Measurements from ENCODE around the gene FAM229A.
"Not testable (repeated sequence)": the region's sequence is repeated elsewhere in the genome, so short reads cannot be mapped to it uniquely, and the experiment has no call there.

Gene FAM229A

GRCh38 chr1:32361674-32362473, 411 bp downstream of the FAM229A start:
- Mint-ChIP-seq H3K27me3 (ENCODE audit: low read depth, poor library complexity) (peaks cover 32% of the 10 kb centered on the region), H3K4me3 (peak overlapping the region; percentile 64), H3K4me1 (peaks cover 24% of the 10 kb centered on the region), H3K36me3 (ENCODE audit: low read depth) (peaks cover 50% of the 10 kb centered on the region), H3K27ac (no peak overlapping the region), H3K9me3 (no peaks in the 10 kb centered on the region)
- peak; percentile 67 for DNase-seq
- peak; percentile 25 for TF ChIP-seq CTCF (IDR thresholded peaks at IDR 0.05)

GRCh38 chr1:32361308-32361673, 994 bp downstream of the FAM229A start:
- no peak for TF ChIP-seq CTCF (IDR thresholded peaks at IDR 0.05)
- Mint-ChIP-seq H3K36me3 (ENCODE audit: low read depth) (peaks cover 50% of the 10 kb centered on the region), H3K27ac (no peak overlapping the region), H3K9me3 (no peaks in the 10 kb centered on the region), H3K4me1 (peaks cover 24% of the 10 kb centered on the region), H3K4me3 (peak overlapping the region; percentile 76), H3K27me3 (ENCODE audit: low read depth, poor library complexity) (peaks cover 32% of the 10 kb centered on the region)
- DNase-seq = no peak

- H3K27ac Mint-ChIP-seq = no peak overlapping the region
- TF ChIP-seq CTCF (IDR thresholded peaks at IDR 0.05) = no peak
- H3K36me3 Mint-ChIP-seq (ENCODE audit: low read depth) = peaks cover 29% of the 10 kb centered on the region
- no peak overlapping the region for H3K4me3 Mint-ChIP-seq
- H3K4me1 Mint-ChIP-seq = peaks cover 37% of the 10 kb centered on the region
- no peak for DNase-seq
- peaks cover 28% of the 10 kb centered on the region for H3K27me3 Mint-ChIP-seq (ENCODE audit: low read depth, poor library complexity)
- no peaks in the 10 kb centered on the region for H3K9me3 Mint-ChIP-seq
Measured at GRCh38 chr1:32358435-32358834, 3.9 kb downstream of the FAM229A start.

GRCh38 chr1:32357614-32358013, 4.7 kb downstream of the FAM229A start:
- no peak for TF ChIP-seq CTCF (IDR thresholded peaks at IDR 0.05)
- Mint-ChIP-seq H3K4me3 (no peak overlapping the region), H3K27me3 (ENCODE audit: low read depth, poor library complexity) (peaks cover 21% of the 10 kb centered on the region), H3K9me3 (no peaks in the 10 kb centered on the region), H3K27ac (no peak overlapping the region), H3K4me1 (peaks cover 43% of the 10 kb centered on the region), H3K36me3 (ENCODE audit: low read depth) (peaks cover 21% of the 10 kb centered on the region)
- no peak for DNase-seq

- Mint-ChIP-seq H3K4me3 (no peak overlapping the region), H3K9me3 (no peaks in the 10 kb centered on the region), H3K4me1 (peaks cover 45% of the 10 kb centered on the region), H3K36me3 (ENCODE audit: low read depth) (peaks cover 17% of the 10 kb centered on the region), H3K27ac (no peak overlapping the region), H3K27me3 (ENCODE audit: low read depth, poor library complexity) (peaks cover 17% of the 10 kb centered on the region)
- no peak for TF ChIP-seq CTCF (IDR thresholded peaks at IDR 0.05)
- no peak for DNase-seq
Measured at GRCh38 chr1:32356478-32356877, 5.8 kb downstream of the FAM229A start.

GRCh38 chr1:32355778-32356177, 6.5 kb downstream of the FAM229A start:
- H3K9me3 Mint-ChIP-seq, DNase-seq, H3K4me3 Mint-ChIP-seq: not testable (repeated sequence)
- H3K27me3 Mint-ChIP-seq (ENCODE audit: low read depth, poor library complexity) = peaks cover 13% of the 10 kb centered on the region
- peaks cover 14% of the 10 kb centered on the region for H3K36me3 Mint-ChIP-seq (ENCODE audit: low read depth)
- peaks cover 41% of the 10 kb centered on the region for H3K4me1 Mint-ChIP-seq
- H3K27ac Mint-ChIP-seq = peak overlapping the region; percentile 1

Measured in nephron progenitor cell (in vitro differentiated cells).